Hair follicle dermal papilla cell (primary cell): ENCODE results near the gene ZNF10. TPM values are rescaled to one million over a fixed set of nuclear protein-coding genes. Genes with fewer than 3 reads are reported as not detected.

Experiments
- total RNA-seq: library from RNA; depleted of rRNA; stranded (reverse); fragments of >200 nt; gene quantifications from 2 replicates; pipeline ENCODE4 v1.2.3, GENCODE V29; 2012

ZNF10 gene
- total RNA-seq = 4.6 and 8.8 TPM in 2 replicates

GRCh38 chr12:133130038-133130807, at the start of gene ZNF10, which contains the start of gene ZNF891:
TSS of gene ZNF10 (plus strand) at chr12:133130627. CDS start at chr12:133144493, 13,866 bp downstream.
TSS of gene ZNF891 (minus strand) at chr12:133130274. CDS start at chr12:133121918, 8,356 bp downstream.

GRCh38 chr12:133181238-133181959, 51.0 kb downstream of the ZNF10 start, which contains the start of gene ZNF268:
TSS of gene ZNF268 (plus strand) at chr12:133181495. CDS start at chr12:133181998, 503 bp downstream.

Other genes with a start within 250 kb of the ZNF10 start
- 49.9 and 60.2 TPM in 2 replicates for gene CHFR, start 243.0 kb upstream of the ZNF10 start, total RNA-seq
- gene ZNF605, start 174.3 kb upstream of the ZNF10 start, total RNA-seq = 11.9 and 15.1 TPM in 2 replicates
- 24.0 and 30.3 TPM in 2 replicates for gene ZNF26, start 144.3 kb upstream of the ZNF10 start, total RNA-seq
- 26.6 and 30.8 TPM in 2 replicates for gene ZNF84, start 93.1 kb upstream of the ZNF10 start, total RNA-seq
- gene ZNF140, start 49.7 kb upstream of the ZNF10 start, total RNA-seq = 26.1 and 26.4 TPM in 2 replicates
- gene ZNF891, start 353 bp upstream of the ZNF10 start, total RNA-seq = 0.85 and 1.3 TPM in 2 replicates
- gene ZNF268, start 50.9 kb downstream of the ZNF10 start, total RNA-seq = 33.3 and 41.1 TPM in 2 replicates
- gene ANHX, start 105.2 kb downstream of the ZNF10 start, total RNA-seq = not detected in 2 replicates